ENCODE results near the gene SLF1.

Gene SLF1

GRCh38 chr5:94711785-94712184 lies 93.3 kb downstream of the SLF1 start:
- no peak for DNase-seq (ENCODE audit: low read depth, low spot score)

- DNase-seq (ENCODE audit: low read depth, low spot score), result no peak
These were observed 97.3 kb downstream of the SLF1 start for GRCh38 chr5:94715768-94716167.

GRCh38 chr5:94725142-94725541 lies 106.7 kb downstream of the SLF1 start:
- DNase-seq (ENCODE audit: low read depth, low spot score), result no peak

- no peak for DNase-seq (ENCODE audit: low read depth, low spot score)
These were observed 113.0 kb downstream of the SLF1 start for GRCh38 chr5:94731471-94731870.

GRCh38 chr5:94736498-94736897 lies 118.0 kb downstream of the SLF1 start:
- no peak for DNase-seq (ENCODE audit: low read depth, low spot score)

GRCh38 chr5:94740286-94740685 lies 121.8 kb downstream of the SLF1 start:
- DNase-seq (ENCODE audit: low read depth, low spot score), result no peak

GRCh38 chr5:94742852-94743251 lies 124.4 kb downstream of the SLF1 start:
- no peak for DNase-seq (ENCODE audit: low read depth, low spot score)

- DNase-seq (ENCODE audit: low read depth, low spot score), result no peak
These were observed 126.4 kb downstream of the SLF1 start for GRCh38 chr5:94744906-94745305.

- no peak for DNase-seq (ENCODE audit: low read depth, low spot score)
These were observed 127.6 kb downstream of the SLF1 start for GRCh38 chr5:94745786-94746730.

GRCh38 chr5:94746731-94747124 lies 128.3 kb downstream of the SLF1 start:
- no peak for DNase-seq (ENCODE audit: low read depth, low spot score)
